HG03457 (cell line): ENCODE measurements around the gene MGAT3.

ENCODE experiments used
- ATAC-seq: cut with Tn5 transposase; IDR thresholded peaks from one replicate; pipeline ENCODE4 v1.9.1; 2021; ENCODE audit warnings: moderate number of reproducible peaks; ENCODE audit not compliant: unreplicated experiment

Gene MGAT3

GRCh38 chr22:39448205-39449054 is 8.4 kb upstream of the MGAT3 start:
- ATAC-seq: no peak

- no peak for ATAC-seq
Observed at GRCh38 chr22:39449708-39450107, 7.1 kb upstream of the MGAT3 start.

- ATAC-seq: no peak
Observed at GRCh38 chr22:39450258-39450955, 6.4 kb upstream of the MGAT3 start.

- no peak for ATAC-seq
Observed at GRCh38 chr22:39452740-39453040, 4.1 kb upstream of the MGAT3 start.

GRCh38 chr22:39453765-39454378 is 2.9 kb upstream of the MGAT3 start:
- no peak for ATAC-seq

GRCh38 chr22:39454385-39454871 is 2.4 kb upstream of the MGAT3 start:
- no peak for ATAC-seq

- no peak for ATAC-seq
Observed at GRCh38 chr22:39457198-39457555, 365 bp downstream of the MGAT3 start.

GRCh38 chr22:39457556-39458443 is 988 bp downstream of the MGAT3 start:
- no peak for ATAC-seq

GRCh38 chr22:39458444-39459083 is 1.8 kb downstream of the MGAT3 start:
- no peak for ATAC-seq

- ATAC-seq: no peak
Observed at GRCh38 chr22:39459681-39460080, 2.9 kb downstream of the MGAT3 start.

GRCh38 chr22:39462443-39463221 is 5.8 kb downstream of the MGAT3 start:
- ATAC-seq: no peak

- no peak for ATAC-seq
Observed at GRCh38 chr22:39463277-39463676, 6.5 kb downstream of the MGAT3 start.

- ATAC-seq: no peak
Observed at GRCh38 chr22:39463931-39464390, 7.1 kb downstream of the MGAT3 start.

GRCh38 chr22:39466228-39467006 is 9.6 kb downstream of the MGAT3 start:
- no peak for ATAC-seq

- ATAC-seq: no peak
Observed at GRCh38 chr22:39467390-39467895, 10.6 kb downstream of the MGAT3 start.

GRCh38 chr22:39468487-39469325 is 11.9 kb downstream of the MGAT3 start:
- ATAC-seq: no peak

GRCh38 chr22:39469326-39469680 is 12.5 kb downstream of the MGAT3 start:
- ATAC-seq: no peak
